GM12878 (cell line): Measurements from ENCODE around the gene SIN3A. TPM values are rescaled to one million over a fixed set of nuclear protein-coding genes. Genes with fewer than 3 reads are reported as not detected.
A peak's percentile ranks its signal among the peaks of the same experiment; 100 is the strongest.

Experiments
- ETV6 ChIP-seq, 2 experiments: fragments of 450-650 bp in 1 of 2; IDR thresholded peaks in 1 of 2; conservative IDR thresholded peaks in 1 of 2; 2 replicates each; pipeline ENCODE4 v1.6.1; 2014; ENCODE audit warnings: antibody characterized with exemption in 1 of 2, borderline replicate concordance in 1 of 2, low read depth in 1 of 2, mild to moderate bottlenecking in 1 of 2, moderate library complexity in 1 of 2
- FOS ChIP-seq: IDR thresholded peaks from 3 replicates; pipeline ENCODE4 v1.6.1; 2011; ENCODE audit warnings: borderline replicate concordance; ENCODE audit not compliant: insufficient read length; ENCODE audit errors: extremely low read depth
- KAT2A ChIP-seq: conservative IDR thresholded peaks from 2 replicates; pipeline ENCODE4 v1.6.1; 2011; ENCODE audit warnings: low read depth, low read length; ENCODE audit not compliant: control insufficient read depth
- KDM1A ChIP-seq: fragments of 200-600 bp; sonication (generic); IDR thresholded peaks from 2 replicates; pipeline ENCODE4 v1.6.1; 2016; ENCODE audit warnings: borderline replicate concordance
- MTA3 ChIP-seq: IDR thresholded peaks from 2 replicates; pipeline ENCODE4 v1.6.1; 2012; ENCODE audit warnings: low read length, inconsistent platforms, borderline replicate concordance
- NBN ChIP-seq: fragments of 450-650 bp; IDR thresholded peaks from 2 replicates; pipeline ENCODE4 v1.6.1; 2016
- NFXL1 ChIP-seq: fragments of 450-650 bp; IDR thresholded peaks from 2 replicates; pipeline ENCODE4 v1.6.1; 2017; ENCODE audit warnings: antibody characterized with exemption, mild to moderate bottlenecking, borderline replicate concordance
- TCF3 ChIP-seq: IDR thresholded peaks from 2 replicates; pipeline ENCODE4 v1.6.1; 2012; ENCODE audit warnings: low read depth, mild to moderate bottlenecking, low read length, borderline replicate concordance; ENCODE audit not compliant: insufficient read depth
- polyA plus RNA-seq, 11 experiments: library from polyadenylated mRNA; depleted of rRNA in 4 of 11; unstranded in 6 of 11; stranded (reverse) in 5 of 11; fragments of >200 nt; fragmentation: Nextera tagmentation in 4 of 11; fragmentation: Illumina TruSeq in 1 of 11; extraction: Ambion mirVana in 4 of 11; extraction: Trizol in 1 of 11; gene quantifications; 1 replicate in 1 of 11; 2 replicates in 10 of 11; pipeline versions ENCODE4 v1.2.1 to v1.2.3, GENCODE V29; 2011 to 2016; ENCODE audit warnings: inconsistent platforms in 2 of 11, missing spikeins in 2 of 11, low read depth in 1 of 11
- total RNA-seq, 4 experiments: library from RNA; depleted of rRNA in 3 of 4; stranded (reverse); fragments of >200 nt in 3 of 4; fragmentation: Illumina TruSeq in 1 of 4; extraction: Trizol in 1 of 4; gene quantifications; 2 replicates each; pipeline versions ENCODE4 v1.2.1 to v1.2.3, GENCODE V29; 2013 to 2021
- TF ChIP-seq, protein P1 (sequence below): fragments of 450-650 bp; IDR thresholded peaks from 2 replicates; pipeline ENCODE4 v1.6.1; 2017; ENCODE audit warnings: antibody characterized with exemption, mild to moderate bottlenecking, moderate library complexity
- TF ChIP-seq, protein P2 (sequence below): fragments of 450-650 bp; IDR thresholded peaks from 2 replicates; pipeline ENCODE4 v1.6.1; 2017; ENCODE audit warnings: mild to moderate bottlenecking, moderate library complexity
- TF ChIP-seq, protein P3 (sequence below): fragments of 450-650 bp; conservative IDR thresholded peaks from 2 replicates; pipeline ENCODE4 v1.6.1; 2017; ENCODE audit warnings: mild to moderate bottlenecking, moderate library complexity
- TF ChIP-seq, protein P4 (sequence below): IDR thresholded peaks from 2 replicates; pipeline ENCODE4 v1.6.1; 2012; ENCODE audit warnings: low read depth, low read length, improper control_type of control experiment
- TF ChIP-seq, protein P5 (sequence below): fragments of 450-650 bp; IDR thresholded peaks from 2 replicates; pipeline ENCODE4 v1.6.1; 2017; ENCODE audit warnings: mild to moderate bottlenecking, moderate library complexity

The SIN3A gene
- total and polyA plus RNA-seq, 10 of the 15 experiments (the other 5 are each of a cell fraction or from before 2014, with no cell fraction given) = 6.4 to 62.2 (median 29.2) TPM

DNA sequence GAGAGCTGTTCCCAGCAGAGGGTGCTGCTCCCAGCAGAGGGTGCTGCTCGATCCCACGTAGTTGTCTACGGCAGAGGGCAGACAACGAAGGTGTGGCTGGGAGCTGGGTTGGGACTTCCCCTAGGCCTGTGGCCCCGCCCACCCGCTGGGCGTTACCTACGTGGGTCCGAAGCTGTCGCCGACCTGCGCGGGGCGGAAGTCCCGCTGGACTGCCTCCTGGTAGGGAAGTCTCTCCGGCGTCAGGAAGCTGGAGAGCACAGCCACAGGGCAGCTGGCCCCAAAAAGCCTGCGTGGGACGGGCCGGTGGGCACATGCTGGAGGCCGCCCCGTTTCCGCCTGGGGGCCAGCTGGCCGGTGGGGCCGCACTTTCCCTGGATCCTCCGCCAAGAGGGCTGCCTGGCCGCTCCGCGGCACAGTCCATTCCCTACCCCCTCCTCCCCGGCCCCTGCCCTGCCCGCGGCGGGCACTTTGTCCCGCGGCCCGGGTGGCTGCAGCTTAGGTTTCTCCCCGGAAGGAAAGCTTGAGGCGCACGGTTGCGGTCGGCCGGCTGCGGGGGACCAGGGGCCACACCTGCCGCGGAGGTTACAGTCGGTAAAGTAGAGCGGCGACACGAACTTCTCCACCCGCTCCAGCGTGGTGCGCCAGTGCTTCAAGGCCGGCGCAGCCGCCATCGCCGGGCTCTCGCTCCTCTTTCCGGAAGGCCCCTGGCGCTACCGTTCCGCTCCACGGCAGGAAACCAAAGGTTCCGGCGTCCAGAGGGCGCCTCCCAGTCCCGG lies 83.4 kb downstream of the SIN3A start, which contains the start of gene MAN2C1 (continued):
- TF ChIP-seq, protein P1, sequence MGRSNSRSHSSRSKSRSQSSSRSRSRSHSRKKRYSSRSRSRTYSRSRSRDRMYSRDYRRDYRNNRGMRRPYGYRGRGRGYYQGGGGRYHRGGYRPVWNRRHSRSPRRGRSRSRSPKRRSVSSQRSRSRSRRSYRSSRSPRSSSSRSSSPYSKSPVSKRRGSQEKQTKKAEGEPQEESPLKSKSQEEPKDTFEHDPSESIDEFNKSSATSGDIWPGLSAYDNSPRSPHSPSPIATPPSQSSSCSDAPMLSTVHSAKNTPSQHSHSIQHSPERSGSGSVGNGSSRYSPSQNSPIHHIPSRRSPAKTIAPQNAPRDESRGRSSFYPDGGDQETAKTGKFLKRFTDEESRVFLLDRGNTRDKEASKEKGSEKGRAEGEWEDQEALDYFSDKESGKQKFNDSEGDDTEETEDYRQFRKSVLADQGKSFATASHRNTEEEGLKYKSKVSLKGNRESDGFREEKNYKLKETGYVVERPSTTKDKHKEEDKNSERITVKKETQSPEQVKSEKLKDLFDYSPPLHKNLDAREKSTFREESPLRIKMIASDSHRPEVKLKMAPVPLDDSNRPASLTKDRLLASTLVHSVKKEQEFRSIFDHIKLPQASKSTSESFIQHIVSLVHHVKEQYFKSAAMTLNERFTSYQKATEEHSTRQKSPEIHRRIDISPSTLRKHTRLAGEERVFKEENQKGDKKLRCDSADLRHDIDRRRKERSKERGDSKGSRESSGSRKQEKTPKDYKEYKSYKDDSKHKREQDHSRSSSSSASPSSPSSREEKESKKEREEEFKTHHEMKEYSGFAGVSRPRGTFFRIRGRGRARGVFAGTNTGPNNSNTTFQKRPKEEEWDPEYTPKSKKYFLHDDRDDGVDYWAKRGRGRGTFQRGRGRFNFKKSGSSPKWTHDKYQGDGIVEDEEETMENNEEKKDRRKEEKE = peak; percentile 3; the same call in 1 of the 2 replicates
- TF ChIP-seq TCF3 (peak; percentile 76), KAT2A (no peak), MTA3 (no peak), FOS (no peak), NBN (peak; percentile 89), KDM1A (no peak), ETV6 (conservative IDR thresholded peaks at IDR 0.05 in 1 of 2, IDR thresholded peaks at IDR 0.05 in 1 of 2; ENCODE audit: borderline replicate concordance in 1 of 2, low read depth in 1 of 2) (no peak; a peak in 1 of 4 replicates), NFXL1 (no peak)
- TF ChIP-seq, protein P2, sequence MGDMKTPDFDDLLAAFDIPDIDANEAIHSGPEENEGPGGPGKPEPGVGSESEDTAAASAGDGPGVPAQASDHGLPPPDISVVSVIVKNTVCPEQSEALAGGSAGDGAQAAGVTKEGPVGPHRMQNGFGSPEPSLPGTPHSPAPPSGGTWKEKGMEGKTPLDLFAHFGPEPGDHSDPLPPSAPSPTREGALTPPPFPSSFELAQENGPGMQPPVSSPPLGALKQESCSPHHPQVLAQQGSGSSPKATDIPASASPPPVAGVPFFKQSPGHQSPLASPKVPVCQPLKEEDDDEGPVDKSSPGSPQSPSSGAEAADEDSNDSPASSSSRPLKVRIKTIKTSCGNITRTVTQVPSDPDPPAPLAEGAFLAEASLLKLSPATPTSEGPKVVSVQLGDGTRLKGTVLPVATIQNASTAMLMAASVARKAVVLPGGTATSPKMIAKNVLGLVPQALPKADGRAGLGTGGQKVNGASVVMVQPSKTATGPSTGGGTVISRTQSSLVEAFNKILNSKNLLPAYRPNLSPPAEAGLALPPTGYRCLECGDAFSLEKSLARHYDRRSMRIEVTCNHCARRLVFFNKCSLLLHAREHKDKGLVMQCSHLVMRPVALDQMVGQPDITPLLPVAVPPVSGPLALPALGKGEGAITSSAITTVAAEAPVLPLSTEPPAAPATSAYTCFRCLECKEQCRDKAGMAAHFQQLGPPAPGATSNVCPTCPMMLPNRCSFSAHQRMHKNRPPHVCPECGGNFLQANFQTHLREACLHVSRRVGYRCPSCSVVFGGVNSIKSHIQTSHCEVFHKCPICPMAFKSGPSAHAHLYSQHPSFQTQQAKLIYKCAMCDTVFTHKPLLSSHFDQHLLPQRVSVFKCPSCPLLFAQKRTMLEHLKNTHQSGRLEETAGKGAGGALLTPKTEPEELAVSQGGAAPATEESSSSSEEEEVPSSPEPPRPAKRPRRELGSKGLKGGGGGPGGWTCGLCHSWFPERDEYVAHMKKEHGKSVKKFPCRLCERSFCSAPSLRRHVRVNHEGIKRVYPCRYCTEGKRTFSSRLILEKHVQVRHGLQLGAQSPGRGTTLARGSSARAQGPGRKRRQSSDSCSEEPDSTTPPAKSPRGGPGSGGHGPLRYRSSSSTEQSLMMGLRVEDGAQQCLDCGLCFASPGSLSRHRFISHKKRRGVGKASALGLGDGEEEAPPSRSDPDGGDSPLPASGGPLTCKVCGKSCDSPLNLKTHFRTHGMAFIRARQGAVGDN = peak; percentile 86
- TF ChIP-seq, protein P3, sequence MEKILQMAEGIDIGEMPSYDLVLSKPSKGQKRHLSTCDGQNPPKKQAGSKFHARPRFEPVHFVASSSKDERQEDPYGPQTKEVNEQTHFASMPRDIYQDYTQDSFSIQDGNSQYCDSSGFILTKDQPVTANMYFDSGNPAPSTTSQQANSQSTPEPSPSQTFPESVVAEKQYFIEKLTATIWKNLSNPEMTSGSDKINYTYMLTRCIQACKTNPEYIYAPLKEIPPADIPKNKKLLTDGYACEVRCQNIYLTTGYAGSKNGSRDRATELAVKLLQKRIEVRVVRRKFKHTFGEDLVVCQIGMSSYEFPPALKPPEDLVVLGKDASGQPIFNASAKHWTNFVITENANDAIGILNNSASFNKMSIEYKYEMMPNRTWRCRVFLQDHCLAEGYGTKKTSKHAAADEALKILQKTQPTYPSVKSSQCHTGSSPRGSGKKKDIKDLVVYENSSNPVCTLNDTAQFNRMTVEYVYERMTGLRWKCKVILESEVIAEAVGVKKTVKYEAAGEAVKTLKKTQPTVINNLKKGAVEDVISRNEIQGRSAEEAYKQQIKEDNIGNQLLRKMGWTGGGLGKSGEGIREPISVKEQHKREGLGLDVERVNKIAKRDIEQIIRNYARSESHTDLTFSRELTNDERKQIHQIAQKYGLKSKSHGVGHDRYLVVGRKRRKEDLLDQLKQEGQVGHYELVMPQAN = peak; percentile 86
- TF ChIP-seq, protein P4, sequence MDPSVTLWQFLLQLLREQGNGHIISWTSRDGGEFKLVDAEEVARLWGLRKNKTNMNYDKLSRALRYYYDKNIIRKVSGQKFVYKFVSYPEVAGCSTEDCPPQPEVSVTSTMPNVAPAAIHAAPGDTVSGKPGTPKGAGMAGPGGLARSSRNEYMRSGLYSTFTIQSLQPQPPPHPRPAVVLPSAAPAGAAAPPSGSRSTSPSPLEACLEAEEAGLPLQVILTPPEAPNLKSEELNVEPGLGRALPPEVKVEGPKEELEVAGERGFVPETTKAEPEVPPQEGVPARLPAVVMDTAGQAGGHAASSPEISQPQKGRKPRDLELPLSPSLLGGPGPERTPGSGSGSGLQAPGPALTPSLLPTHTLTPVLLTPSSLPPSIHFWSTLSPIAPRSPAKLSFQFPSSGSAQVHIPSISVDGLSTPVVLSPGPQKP = peak; percentile 87
- TF ChIP-seq, protein P5, sequence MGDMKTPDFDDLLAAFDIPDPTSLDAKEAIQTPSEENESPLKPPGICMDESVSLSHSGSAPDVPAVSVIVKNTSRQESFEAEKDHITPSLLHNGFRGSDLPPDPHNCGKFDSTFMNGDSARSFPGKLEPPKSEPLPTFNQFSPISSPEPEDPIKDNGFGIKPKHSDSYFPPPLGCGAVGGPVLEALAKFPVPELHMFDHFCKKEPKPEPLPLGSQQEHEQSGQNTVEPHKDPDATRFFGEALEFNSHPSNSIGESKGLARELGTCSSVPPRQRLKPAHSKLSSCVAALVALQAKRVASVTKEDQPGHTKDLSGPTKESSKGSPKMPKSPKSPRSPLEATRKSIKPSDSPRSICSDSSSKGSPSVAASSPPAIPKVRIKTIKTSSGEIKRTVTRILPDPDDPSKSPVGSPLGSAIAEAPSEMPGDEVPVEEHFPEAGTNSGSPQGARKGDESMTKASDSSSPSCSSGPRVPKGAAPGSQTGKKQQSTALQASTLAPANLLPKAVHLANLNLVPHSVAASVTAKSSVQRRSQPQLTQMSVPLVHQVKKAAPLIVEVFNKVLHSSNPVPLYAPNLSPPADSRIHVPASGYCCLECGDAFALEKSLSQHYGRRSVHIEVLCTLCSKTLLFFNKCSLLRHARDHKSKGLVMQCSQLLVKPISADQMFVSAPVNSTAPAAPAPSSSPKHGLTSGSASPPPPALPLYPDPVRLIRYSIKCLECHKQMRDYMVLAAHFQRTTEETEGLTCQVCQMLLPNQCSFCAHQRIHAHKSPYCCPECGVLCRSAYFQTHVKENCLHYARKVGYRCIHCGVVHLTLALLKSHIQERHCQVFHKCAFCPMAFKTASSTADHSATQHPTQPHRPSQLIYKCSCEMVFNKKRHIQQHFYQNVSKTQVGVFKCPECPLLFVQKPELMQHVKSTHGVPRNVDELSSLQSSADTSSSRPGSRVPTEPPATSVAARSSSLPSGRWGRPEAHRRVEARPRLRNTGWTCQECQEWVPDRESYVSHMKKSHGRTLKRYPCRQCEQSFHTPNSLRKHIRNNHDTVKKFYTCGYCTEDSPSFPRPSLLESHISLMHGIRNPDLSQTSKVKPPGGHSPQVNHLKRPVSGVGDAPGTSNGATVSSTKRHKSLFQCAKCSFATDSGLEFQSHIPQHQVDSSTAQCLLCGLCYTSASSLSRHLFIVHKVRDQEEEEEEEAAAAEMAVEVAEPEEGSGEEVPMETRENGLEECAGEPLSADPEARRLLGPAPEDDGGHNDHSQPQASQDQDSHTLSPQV = peak; percentile 85
